ENCODE measurements around the gene SHISA9. TPM values are rescaled to one million over a fixed set of nuclear protein-coding genes. Genes with fewer than 3 reads are reported as not detected.

Gene SHISA9
- total RNA-seq, 2 experiments from 2014 or later: not detected

- TF ChIP-seq CTCF (conservative IDR thresholded peaks at IDR 0.05; ENCODE audit: low read length): no peak
- TF ChIP-seq EZH2phosphoT487 (IDR thresholded peaks at IDR 0.05; ENCODE audit: borderline replicate concordance, low read depth, low read length): no peak
- no TSS peak for BruUV-seq (replicated peaks)
- H3K27ac ChIP-seq (ENCODE audit: low read depth, low read length, poor library complexity, severe bottlenecking): no peak overlapping the region
- H3K79me2 ChIP-seq (ENCODE audit: insufficient read depth, low read depth, low read length): no peaks in the 10 kb centered on the region
- H3K4me3 ChIP-seq (ENCODE audit: low read depth, low read length, poor library complexity, severe bottlenecking): no peak overlapping the region
- ChIA-PET POLR2A (no interaction called here), CTCF (ENCODE audit: unreplicated experiment) (interaction anchor here (0.9 kb wide), 1 partner anchor 483 kb away, joined by 3 read pairs; no protein-coding TSS in a partner anchor)
- no peaks in the 10 kb centered on the region for H3K4me1 ChIP-seq (ENCODE audit: insufficient read depth, low read length, poor library complexity, severe bottlenecking)
- intact Hi-C loops (cut with micrococcal nuclease; ENCODE audit: unreplicated experiment): no loop called here
- H3K36me3 ChIP-seq (ENCODE audit: insufficient read depth, low read length): no peaks in the 10 kb centered on the region
- H3K9me2 ChIP-seq (ENCODE audit: insufficient read depth, low read length): no peaks in the 10 kb centered on the region
- no peak overlapping the region for H2AFZ ChIP-seq (ENCODE audit: low read length)
- H3K4me2 ChIP-seq (ENCODE audit: low read length): no peak overlapping the region
- H3K9me3 ChIP-seq (ENCODE audit: low read length): no peaks in the 10 kb centered on the region
- H4K20me1 ChIP-seq (ENCODE audit: insufficient read depth, low read length): no peaks in the 10 kb centered on the region
- no peak for DNase-seq (ENCODE audit: low spot score)
Measured at GRCh38 chr16:12971241-12971640, 69.8 kb downstream of the SHISA9 start.

GRCh38 chr16:12972246-12972645 lies 70.8 kb downstream of the SHISA9 start:
- Histone ChIP-seq H3K27ac (ENCODE audit: low read depth, low read length, poor library complexity, severe bottlenecking) (no peak overlapping the region), H3K4me3 (ENCODE audit: low read depth, low read length, poor library complexity, severe bottlenecking) (no peak overlapping the region), H3K4me1 (ENCODE audit: insufficient read depth, low read length, poor library complexity, severe bottlenecking) (no peaks in the 10 kb centered on the region), H4K20me1 (ENCODE audit: insufficient read depth, low read length) (no peaks in the 10 kb centered on the region), H3K9me2 (ENCODE audit: insufficient read depth, low read length) (no peaks in the 10 kb centered on the region), H3K79me2 (ENCODE audit: insufficient read depth, low read depth, low read length) (no peaks in the 10 kb centered on the region), H2AFZ (ENCODE audit: low read length) (no peak overlapping the region), H3K4me2 (ENCODE audit: low read length) (no peak overlapping the region), H3K9me3 (ENCODE audit: low read length) (no peaks in the 10 kb centered on the region), H3K36me3 (ENCODE audit: insufficient read depth, low read length) (no peaks in the 10 kb centered on the region)
- ChIA-PET CTCF (ENCODE audit: unreplicated experiment) (interaction anchor here (0.9 kb wide), 1 partner anchor 482 kb away, joined by 3 read pairs; no protein-coding TSS in a partner anchor), POLR2A (no interaction called here)
- no peak for DNase-seq (ENCODE audit: low spot score)
- no TSS peak for BruUV-seq (replicated peaks)
- intact Hi-C loops (cut with micrococcal nuclease; ENCODE audit: unreplicated experiment): no loop called here
- no peak for TF ChIP-seq EZH2phosphoT487 (IDR thresholded peaks at IDR 0.05; ENCODE audit: borderline replicate concordance, low read depth, low read length)
- no peak for TF ChIP-seq CTCF (conservative IDR thresholded peaks at IDR 0.05; ENCODE audit: low read length)

- no peak overlapping the region for H2AFZ ChIP-seq (ENCODE audit: low read length)
- no peaks in the 10 kb centered on the region for H3K36me3 ChIP-seq (ENCODE audit: insufficient read depth, low read length)
- no peaks in the 10 kb centered on the region for H3K79me2 ChIP-seq (ENCODE audit: insufficient read depth, low read depth, low read length)
- no peaks in the 10 kb centered on the region for H4K20me1 ChIP-seq (ENCODE audit: insufficient read depth, low read length)
- H3K4me2 ChIP-seq (ENCODE audit: low read length): no peak overlapping the region
- ChIA-PET CTCF (ENCODE audit: unreplicated experiment) (no interaction called here), POLR2A (interaction anchor here (0.6 to 0.7 kb wide), 2 partner anchors 114 to 736 kb away, joined by 4 to 5 read pairs; no protein-coding TSS in a partner anchor)
- H3K9me2 ChIP-seq (ENCODE audit: insufficient read depth, low read length): no peaks in the 10 kb centered on the region
- BruUV-seq (replicated peaks): no TSS peak
- no peak overlapping the region for H3K27ac ChIP-seq (ENCODE audit: low read depth, low read length, poor library complexity, severe bottlenecking)
- intact Hi-C loops (cut with micrococcal nuclease; ENCODE audit: unreplicated experiment): no loop called here
- no peak for DNase-seq (ENCODE audit: low spot score)
- H3K4me3 ChIP-seq (ENCODE audit: low read depth, low read length, poor library complexity, severe bottlenecking): no peak overlapping the region
- no peaks in the 10 kb centered on the region for H3K9me3 ChIP-seq (ENCODE audit: low read length)
- TF ChIP-seq EZH2phosphoT487 (IDR thresholded peaks at IDR 0.05; ENCODE audit: borderline replicate concordance, low read depth, low read length): no peak
- H3K4me1 ChIP-seq (ENCODE audit: insufficient read depth, low read length, poor library complexity, severe bottlenecking): no peaks in the 10 kb centered on the region
Measured at GRCh38 chr16:12975766-12976165, 74.4 kb downstream of the SHISA9 start.
